Mammary epithelial cell (primary cell): ENCODE results near the gene TMEM63A.

ENCODE experiments used
- CTCF ChIP-seq, 2 donors: IDR thresholded peaks in 1 of 2; conservative IDR thresholded peaks in 1 of 2; 2 replicates each; pipeline ENCODE4 v1.5.1; 2011 to 2012; ENCODE audit warnings: inconsistent platforms in 2 of 2, low read length in 2 of 2, mild to moderate bottlenecking in 2 of 2, control low read depth in 1 of 2, low read depth in 1 of 2; ENCODE audit not compliant: insufficient read depth in 1 of 2; ENCODE audit errors: extremely low read depth in 1 of 2
- EZH2 ChIP-seq: IDR thresholded peaks from 2 replicates; pipeline ENCODE4 v1.6.1; 2012; ENCODE audit warnings: low read length, inconsistent platforms, borderline replicate concordance

- TF ChIP-seq CTCF (conservative IDR thresholded peaks at IDR 0.05 in 1 of 2, IDR thresholded peaks at IDR 0.05 in 1 of 2; ENCODE audit: extremely low read depth in 1 of 2, insufficient read depth in 1 of 2, low read depth in 1 of 2, low read length in 2 of 2) (no peak), EZH2 (no peak)
Observed at GRCh38 chr1:225889743-225890142, 7.6 kb upstream of the TMEM63A start.
